HG02970 (cell line): ENCODE results near the gene AMBRA1.

Experiments used
- ATAC-seq: cut with Tn5 transposase; IDR thresholded peaks from one replicate; pipeline ENCODE4 v1.9.1; 2021; ENCODE audit warnings: mild to moderate bottlenecking, moderate library complexity, moderate number of reproducible peaks; ENCODE audit not compliant: unreplicated experiment, low FRiP score

AMBRA1 gene

DNA sequence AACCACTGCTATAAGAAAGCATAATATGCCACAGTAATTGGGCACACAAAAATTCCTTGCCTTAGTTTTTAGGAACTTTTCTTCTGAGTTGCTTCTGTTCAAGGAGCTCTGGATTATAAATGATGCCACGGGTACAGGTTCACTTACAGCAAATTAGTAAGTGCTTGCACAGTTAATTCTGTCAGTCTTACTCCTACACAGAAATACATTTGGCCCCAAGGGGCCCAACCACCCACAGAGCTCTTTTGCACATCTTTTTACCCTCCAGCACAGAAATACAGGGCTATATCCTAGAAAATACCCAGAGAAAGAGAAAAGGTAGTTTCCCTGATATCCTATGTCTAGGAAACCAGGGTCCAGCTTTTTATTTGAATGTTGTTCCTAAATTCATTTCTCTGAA is 115.6 kb downstream of the AMBRA1 start:
- no peak for ATAC-seq

- no peak for ATAC-seq
These were observed 116.7 kb downstream of the AMBRA1 start for GRCh38 chr11:46477136-46477535.

DNA sequence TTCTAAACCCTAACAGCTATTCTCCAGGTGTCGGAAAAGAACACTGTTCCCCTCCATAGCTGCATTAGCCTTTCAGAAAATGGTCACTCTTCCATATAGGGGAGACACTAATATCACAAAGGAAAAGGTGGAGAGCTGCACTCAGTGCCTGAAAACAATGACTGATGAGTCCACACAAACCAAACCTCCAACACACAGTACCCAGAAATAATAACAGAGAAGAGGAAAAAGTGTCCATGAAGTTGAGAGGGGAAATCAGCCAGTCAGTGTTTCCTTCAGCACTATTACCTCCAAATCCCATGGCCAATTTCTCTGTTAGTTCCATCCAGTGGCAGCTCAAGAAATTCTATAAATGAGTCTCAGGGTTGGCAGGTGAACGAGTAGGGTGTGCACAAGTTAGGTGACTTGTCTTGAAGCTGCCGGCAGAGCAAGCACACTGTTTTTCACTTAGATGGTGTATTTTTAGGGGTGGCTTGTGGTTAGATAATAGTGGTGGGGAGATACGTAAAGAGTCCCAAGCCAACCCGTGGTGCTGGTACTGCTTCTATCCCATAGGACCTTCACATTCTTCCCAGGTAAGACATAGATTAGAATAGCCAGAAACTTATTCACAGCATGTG is 117.8 kb downstream of the AMBRA1 start:
- ATAC-seq, result no peak

DNA sequence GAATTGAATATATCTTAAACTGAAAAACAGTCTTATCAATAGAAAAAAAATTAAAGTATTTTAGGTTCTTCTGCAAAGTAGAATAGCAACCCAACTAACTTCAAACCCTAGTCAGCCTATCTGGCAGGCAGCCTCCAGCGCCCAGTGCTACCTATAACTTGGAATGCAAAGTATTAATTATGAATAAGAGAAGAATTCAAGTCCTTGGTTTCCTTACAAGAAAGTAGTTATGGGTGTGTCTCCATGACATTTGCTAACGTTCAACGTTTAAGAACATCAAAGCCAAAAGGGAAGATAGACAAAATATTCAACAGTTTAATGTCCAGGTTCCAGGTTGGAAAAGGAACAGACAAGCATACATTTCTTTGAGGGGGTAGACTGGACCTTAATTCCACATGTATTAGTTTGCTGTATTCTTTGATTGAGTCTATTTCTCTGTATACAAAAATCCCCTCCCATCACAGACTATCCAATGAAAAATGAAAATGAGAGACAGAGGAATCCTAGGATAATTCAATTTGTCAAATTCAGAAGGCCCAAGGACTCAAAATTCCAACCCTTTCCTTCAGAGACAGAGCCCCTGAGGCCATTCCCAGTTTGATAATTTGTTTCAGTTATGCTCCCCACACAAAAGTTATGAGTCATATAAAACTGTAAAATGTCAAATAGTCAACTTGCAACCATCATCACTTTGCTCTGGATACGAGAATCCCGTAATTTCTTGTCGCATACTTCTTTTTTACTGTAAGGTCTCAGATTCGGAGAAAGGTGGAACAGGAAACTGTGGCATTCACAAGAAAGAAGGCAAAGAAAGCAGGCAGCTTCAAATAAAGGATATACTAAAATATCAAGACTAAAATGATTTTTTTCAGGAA is 118.5 kb downstream of the AMBRA1 start:
- no peak for ATAC-seq

GRCh38 chr11:46472662-46472994 is 121.2 kb downstream of the AMBRA1 start:
- ATAC-seq, result no peak

DNA sequence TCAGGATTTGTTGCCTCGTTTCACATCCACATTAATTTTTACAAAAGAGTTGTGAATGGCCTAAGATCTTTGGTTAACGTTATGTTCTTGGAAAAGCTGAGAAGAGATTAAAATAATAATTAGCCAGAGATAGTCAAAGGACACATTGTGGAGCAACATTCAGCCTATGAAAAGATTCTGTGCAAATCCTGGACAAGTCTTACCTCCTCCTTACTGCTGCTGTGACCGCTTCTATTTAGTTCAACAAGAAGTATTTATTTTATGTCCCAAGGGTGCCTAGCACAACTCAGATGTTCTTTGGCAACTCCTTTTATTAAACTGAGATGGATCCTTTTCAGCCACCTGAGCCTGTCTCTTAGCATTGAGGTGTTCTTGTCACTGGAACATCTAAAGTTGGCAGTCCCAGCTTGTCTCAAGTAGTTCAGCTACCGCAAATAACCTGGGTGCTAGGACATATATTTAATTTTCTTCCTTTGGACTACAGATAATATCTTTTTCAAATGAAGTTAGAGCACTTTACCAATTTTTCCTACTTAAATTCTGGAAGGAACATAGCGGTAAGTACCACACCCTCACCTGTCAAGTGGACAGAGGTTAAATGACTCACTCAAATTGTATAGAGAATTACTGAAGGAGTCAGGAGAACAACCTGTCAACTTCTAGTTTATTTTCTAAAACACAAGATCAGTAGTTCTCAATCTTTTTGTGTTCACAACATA is 121.7 kb downstream of the AMBRA1 start:
- ATAC-seq, result no peak

- ATAC-seq, result no peak
These were observed 123.9 kb downstream of the AMBRA1 start for GRCh38 chr11:46469926-46470325.

DNA sequence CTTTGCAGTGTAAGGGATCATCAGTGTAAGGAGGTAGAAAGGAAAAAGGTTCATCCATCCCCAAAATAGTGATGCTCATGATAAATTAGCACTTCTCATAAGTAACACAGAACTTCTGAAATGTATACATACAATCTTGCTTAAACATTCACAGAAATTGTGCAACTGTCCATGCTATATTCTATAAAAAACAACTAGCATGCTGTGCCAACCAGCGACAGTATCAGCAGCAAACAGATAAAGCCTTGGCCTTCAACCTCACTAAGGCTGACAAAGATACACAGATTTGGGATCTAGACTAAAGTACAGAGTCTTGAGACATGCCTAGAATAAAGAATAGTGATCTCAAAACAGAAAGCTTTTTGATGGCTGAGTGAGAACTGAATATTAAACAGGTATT is 128.1 kb downstream of the AMBRA1 start:
- no peak for ATAC-seq

GRCh38 chr11:46463701-46464421 is 130.0 kb downstream of the AMBRA1 start:
- ATAC-seq, result no peak

DNA sequence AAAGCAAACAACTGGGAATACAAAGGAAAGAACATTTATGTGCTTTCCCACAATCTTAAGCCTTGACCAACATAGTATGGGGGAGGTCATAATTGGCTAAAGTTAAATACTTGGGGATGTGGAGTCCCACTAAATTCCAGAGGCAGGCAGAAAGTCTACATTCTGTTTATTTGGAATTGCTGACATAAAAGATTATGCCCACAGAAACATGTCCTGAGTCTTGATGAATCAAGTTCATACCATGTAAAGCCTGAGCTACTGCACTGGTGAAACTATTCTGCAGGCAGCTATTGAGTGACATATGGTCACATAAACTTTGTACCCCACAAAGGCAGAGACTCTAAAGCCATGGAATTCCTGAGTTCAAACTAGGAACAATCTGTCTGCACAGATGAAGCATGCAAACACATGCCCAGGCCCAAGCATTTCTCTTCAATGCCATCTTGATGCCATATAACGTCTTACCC is 132.3 kb downstream of the AMBRA1 start:
- ATAC-seq, result no peak

DNA sequence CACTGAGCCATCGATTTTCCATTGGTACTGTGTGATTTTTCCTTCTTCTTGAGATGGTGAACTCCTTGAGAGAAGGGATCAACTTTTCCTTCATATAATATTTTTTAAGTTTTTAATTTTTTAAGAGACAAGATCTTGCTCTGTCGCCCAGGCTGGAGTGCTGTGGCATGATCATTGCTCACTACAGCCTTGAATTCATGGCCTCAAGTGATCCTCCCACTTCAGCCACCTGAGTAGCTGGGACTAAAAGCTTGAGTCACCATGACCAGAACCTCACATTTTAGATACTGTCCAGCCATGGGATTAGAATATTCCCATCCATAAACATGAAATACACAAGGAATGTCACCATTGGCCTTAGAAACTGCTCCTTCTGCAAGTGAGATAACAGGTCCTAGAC is 135.3 kb downstream of the AMBRA1 start:
- no peak for ATAC-seq

DNA sequence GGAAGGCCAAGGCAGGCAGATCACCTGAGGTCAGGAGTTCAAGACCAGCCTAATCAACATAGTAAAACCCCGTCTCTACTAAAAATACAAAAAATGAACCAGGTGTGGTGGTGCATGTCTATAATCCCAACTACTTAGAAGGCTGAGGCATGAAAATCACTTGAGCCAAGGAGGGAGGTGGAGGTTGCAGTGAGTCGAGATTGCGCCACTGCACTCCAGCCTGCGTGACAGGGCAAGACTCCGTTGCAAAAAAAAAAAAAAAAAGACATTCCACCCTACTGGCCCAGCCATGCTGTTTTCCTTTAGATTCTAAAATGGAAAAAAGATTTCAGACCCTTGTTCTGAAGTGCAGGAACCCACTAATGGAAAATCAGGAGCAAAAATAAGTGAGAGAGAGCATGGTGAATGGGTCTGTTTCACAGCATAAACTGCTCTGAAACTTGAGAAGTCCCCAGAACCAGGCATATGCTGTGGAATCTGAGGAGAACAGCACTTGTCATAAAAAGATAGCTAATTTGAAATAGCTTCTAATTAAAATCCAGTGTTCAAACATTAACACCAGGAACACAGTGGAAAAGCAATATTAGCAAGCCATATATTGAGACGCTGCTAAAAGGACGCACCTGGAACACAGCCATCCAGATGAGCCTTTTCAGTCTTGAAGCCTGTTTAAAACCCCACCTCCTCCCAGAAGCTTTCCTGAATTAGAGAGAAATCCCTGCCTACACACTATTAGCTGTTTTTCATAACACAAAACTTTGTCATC is 136.0 kb downstream of the AMBRA1 start:
- no peak for ATAC-seq

- ATAC-seq, result no peak
These were observed 136.8 kb downstream of the AMBRA1 start for GRCh38 chr11:46457021-46457420.

DNA sequence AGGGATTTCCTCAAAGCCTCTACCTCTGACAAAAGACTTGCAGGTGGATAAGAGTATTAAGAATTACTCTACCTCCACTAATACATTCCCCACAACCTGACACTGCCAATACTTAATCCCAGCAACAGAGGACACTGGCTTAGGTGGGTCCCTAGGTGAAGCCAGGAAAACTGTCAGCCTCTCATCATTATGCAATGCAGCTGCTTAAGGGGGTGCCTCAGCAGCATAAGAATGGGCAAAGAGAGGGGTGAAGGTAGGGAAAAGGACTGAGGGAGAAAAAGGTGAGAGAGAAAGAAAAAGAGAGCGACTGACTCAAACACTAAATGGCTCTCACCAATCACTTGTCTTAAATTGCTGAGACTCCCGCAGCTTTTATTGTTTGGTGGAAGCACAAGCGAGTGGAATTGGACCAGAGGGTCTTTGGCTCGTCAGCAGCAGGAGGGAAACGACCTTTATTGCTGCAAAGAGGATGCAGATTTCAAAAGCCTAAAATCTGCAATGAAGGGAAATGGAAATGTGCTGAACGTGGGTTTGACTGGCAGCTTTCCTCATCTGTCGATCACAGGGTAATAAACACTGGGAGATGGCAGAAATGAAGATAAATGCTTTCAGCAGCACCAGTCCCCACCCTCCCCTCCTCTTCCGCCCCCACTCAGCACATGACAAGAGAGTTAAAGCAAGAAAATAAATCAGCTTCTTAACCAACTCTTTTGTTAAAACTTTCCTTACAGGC is 137.4 kb downstream of the AMBRA1 start:
- ATAC-seq, result no peak

DNA sequence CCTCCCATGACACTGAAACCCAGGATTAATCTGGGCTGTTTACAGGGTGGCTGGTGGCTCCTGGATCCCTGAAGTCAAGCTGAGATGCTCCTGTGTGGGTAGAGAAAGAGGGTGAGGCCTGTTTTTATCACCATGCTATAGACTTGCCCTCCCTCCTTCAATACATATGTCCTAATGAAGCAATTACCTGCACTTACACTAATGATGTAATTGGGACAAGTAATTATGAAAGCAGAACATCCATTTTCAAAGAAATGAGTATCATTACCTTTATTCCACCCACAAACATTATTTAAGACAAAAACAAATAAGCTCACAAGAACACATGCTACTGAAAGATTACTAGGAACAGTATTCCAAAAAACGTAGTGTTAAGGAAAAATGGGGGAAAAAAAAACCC is 138.0 kb downstream of the AMBRA1 start:
- no peak for ATAC-seq

DNA sequence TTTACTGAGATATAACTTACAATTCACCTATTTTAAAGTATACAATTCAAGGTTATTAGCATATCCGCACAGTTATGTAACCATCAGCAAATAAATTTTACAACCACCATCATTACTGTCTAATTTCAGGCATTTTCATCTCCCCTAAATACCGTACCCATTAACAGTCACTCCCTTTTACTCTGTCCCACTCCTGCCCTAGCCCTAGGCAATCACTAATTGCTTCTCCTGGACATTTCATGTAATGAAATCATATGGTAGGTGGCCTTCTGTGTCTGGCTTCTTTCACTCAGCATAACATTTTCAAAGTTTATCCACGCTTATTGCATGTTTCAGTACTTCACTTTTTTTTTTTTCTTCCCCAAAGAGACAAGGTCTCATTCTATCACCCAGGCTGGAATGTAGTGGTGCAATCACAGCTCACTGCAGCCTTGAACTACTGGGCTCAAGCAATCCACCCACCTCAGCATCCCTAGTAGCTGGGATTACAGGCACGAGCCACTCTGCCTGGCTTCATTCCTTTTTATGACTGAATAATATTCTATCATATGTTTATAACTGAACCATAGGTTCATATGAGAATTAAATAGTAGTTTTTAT is 140.8 kb downstream of the AMBRA1 start:
- ATAC-seq, result no peak

- ATAC-seq, result no peak
These were observed 142.1 kb downstream of the AMBRA1 start for GRCh38 chr11:46451759-46452158.

GRCh38 chr11:46450846-46451477 is 142.9 kb downstream of the AMBRA1 start:
- ATAC-seq, result no peak

DNA sequence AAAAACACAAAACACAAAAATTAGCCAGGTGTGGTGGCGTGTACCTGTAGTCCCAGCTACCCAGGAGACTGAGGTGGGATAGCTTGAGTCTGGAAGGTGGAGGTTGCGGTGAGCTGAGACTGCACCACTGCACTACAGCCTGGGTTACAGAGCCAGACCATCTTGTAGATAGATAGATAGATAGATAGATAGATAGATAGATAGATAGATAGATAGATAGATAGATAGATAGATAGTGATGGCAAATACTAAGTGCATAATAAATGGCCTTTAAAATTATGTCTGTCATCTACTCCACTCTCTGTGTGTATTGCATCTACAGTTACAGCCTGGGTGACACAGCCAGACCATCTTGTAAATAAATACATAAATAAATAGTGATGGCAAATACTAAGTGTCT is 146.3 kb downstream of the AMBRA1 start:
- no peak for ATAC-seq
